Measurements from ENCODE around the gene OR11A1. TPM values are rescaled to one million over a fixed set of nuclear protein-coding genes. Genes with fewer than 3 reads are reported as not detected.

The OR11A1 gene
- polyA plus RNA-seq, 2 of the 4 experiments (the other 2 are of a cell fraction): not detected

DNA sequence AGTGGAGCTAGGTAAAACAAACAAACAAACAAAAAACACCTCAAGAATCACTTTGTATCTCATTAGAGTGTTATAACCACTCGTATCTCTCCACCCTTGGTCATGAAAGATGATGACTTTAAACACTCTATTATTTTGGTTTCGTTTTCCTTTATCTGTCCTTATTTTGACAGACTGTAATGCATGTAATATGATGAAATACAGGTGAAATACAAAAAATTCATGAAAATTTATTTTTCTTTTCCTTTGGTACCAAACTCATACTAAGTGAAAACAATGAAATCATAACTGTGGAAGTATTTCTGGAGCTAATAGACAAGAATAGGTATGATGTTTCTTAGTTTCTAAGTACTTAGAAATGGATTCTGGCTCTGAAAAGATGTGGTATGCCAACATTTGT, 57.3 kb downstream of the OR11A1 start:
- POLR2A ChIA-PET: no interaction called here
- ATAC-seq: no peak
- FAIRE-seq: no peak
- TF ChIP-seq CEBPB (IDR thresholded peaks at IDR 0.05): no peak
- TF ChIP-seq HOXB5 (CRISPR knock-in tag; IDR thresholded peaks at IDR 0.05): no peak
- TF ChIP-seq FOSL2 (IDR thresholded peaks at IDR 0.05): no peak
- TF ChIP-seq FOSL2 (CRISPR knock-in tag; IDR thresholded peaks at IDR 0.05): no peak
- TF ChIP-seq GATA3 (IDR thresholded peaks at IDR 0.05; ENCODE audit: borderline replicate concordance): no peak
- no peak for TF ChIP-seq FOSB (CRISPR knock-in tag; IDR thresholded peaks at IDR 0.05)
- TF ChIP-seq KDM5A (IDR thresholded peaks at IDR 0.05): no peak
- TF ChIP-seq POLR2AphosphoS2 (conservative IDR thresholded peaks at IDR 0.05; ENCODE audit: low read length): no peak
- TF ChIP-seq, protein P1, sequence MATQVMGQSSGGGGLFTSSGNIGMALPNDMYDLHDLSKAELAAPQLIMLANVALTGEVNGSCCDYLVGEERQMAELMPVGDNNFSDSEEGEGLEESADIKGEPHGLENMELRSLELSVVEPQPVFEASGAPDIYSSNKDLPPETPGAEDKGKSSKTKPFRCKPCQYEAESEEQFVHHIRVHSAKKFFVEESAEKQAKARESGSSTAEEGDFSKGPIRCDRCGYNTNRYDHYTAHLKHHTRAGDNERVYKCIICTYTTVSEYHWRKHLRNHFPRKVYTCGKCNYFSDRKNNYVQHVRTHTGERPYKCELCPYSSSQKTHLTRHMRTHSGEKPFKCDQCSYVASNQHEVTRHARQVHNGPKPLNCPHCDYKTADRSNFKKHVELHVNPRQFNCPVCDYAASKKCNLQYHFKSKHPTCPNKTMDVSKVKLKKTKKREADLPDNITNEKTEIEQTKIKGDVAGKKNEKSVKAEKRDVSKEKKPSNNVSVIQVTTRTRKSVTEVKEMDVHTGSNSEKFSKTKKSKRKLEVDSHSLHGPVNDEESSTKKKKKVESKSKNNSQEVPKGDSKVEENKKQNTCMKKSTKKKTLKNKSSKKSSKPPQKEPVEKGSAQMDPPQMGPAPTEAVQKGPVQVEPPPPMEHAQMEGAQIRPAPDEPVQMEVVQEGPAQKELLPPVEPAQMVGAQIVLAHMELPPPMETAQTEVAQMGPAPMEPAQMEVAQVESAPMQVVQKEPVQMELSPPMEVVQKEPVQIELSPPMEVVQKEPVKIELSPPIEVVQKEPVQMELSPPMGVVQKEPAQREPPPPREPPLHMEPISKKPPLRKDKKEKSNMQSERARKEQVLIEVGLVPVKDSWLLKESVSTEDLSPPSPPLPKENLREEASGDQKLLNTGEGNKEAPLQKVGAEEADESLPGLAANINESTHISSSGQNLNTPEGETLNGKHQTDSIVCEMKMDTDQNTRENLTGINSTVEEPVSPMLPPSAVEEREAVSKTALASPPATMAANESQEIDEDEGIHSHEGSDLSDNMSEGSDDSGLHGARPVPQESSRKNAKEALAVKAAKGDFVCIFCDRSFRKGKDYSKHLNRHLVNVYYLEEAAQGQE (IDR thresholded peaks at IDR 0.05): no peak
- TF ChIP-seq, protein P2, sequence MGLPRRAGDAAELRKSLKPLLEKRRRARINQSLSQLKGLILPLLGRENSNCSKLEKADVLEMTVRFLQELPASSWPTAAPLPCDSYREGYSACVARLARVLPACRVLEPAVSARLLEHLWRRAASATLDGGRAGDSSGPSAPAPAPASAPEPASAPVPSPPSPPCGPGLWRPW (IDR thresholded peaks at IDR 0.05): no peak
- no peak for TF ChIP-seq SMC3 (IDR thresholded peaks at IDR 0.05)
- no peaks in the 10 kb centered on the region for H3K4me1 ChIP-seq
- H3K4me2 ChIP-seq: no peak overlapping the region
- H3K4me3 ChIP-seq: no peak overlapping the region
- DNase-seq (ENCODE audit: low read depth in 1 of 2, low spot score in 1 of 2): no peak
- WGBS (ENCODE audit: missing lambda C conversion rate): 0% methylated on average over 2 of the region's 2 CpGs
- H3K9me3 ChIP-seq: no peaks in the 10 kb centered on the region
- no peak overlapping the region for H3K27ac ChIP-seq
- CTCF ChIA-PET: no interaction called here

DNA sequence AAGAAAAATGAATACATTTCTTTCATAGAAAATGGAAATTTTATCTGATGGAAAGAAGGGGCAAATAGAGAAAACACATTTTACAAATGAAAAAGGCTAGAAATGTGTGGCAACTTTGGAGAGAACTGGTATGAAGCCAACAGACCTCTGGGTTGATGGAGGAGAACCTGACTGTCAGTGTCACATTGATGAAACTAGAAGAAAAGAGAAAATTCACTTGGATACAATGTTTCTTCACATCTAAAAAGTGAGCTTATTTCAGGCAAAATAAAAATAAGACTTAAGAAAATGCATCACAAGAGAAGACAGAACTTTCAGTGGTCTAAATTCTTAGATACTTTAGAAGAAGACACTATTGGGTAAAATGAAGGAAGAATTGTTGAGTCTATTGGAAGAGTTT, 61.5 kb downstream of the OR11A1 start, which contains the start of gene OR12D2:
OR12D2 (plus strand) TSS at position 301 of the 400 bp plus-strand sequence. CDS start 1,069 bp downstream, outside the sequence.
- Histone ChIP-seq H3K27ac (no peak within 1 kb of the TSS), H3K4me1 (no peaks in the 10 kb centered on the region), H3K9me3 (no peaks in the 10 kb centered on the region), H3K4me3 (no peak within 1 kb of the TSS), H3K4me2 (no peak within 1 kb of the TSS)
- no peak for FAIRE-seq
- ATAC-seq: no peak
- no peak for DNase-seq (ENCODE audit: low read depth in 1 of 2, low spot score in 1 of 2)
- ChIA-PET POLR2A (no interaction called here), CTCF (no interaction called here)
- TF ChIP-seq JUN (IDR thresholded peaks at IDR 0.05): no peak
- no peak for TF ChIP-seq KDM1A (IDR thresholded peaks at IDR 0.05; ENCODE audit: low read depth)
- TF ChIP-seq RNF2 (IDR thresholded peaks at IDR 0.05; ENCODE audit: borderline replicate concordance, low read depth): no peak
- TF ChIP-seq SMC3 (IDR thresholded peaks at IDR 0.05): no peak
- TF ChIP-seq, protein P3, sequence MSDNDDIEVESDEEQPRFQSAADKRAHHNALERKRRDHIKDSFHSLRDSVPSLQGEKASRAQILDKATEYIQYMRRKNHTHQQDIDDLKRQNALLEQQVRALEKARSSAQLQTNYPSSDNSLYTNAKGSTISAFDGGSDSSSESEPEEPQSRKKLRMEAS (IDR thresholded peaks at IDR 0.05): no peak

DNA sequence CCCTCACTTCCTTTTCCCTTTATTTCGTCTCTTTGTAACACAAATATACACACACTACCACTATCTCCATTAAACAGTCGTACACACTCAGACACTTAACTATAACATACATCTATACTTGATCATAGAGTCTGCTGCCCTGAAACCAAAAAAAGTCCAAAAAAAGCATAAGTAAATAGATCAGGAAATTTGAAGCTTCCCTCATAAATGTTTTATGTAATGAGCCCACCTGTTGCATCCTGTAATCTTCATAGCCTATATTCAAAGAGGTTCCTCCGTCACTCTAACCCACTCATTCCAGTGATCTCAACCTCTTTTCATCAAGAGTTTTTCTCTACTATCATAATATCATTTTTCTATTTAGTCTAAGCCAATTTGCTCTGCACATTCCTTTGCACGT, 68.3 kb downstream of the OR11A1 start:
- no peak overlapping the region for H3K4me3 ChIP-seq
- no peaks in the 10 kb centered on the region for H3K9me3 ChIP-seq
- POLR2A ChIA-PET: no interaction called here
- CTCF ChIA-PET: no interaction called here
- H3K4me1 ChIP-seq: no peaks in the 10 kb centered on the region
- WGBS (ENCODE audit: missing lambda C conversion rate): under 1% methylated on average over 4 of the region's 4 CpGs
- H3K27ac ChIP-seq: no peak overlapping the region
- no peak for DNase-seq (ENCODE audit: low read depth in 1 of 2, low spot score in 1 of 2)
- TF ChIP-seq, protein P3 (IDR thresholded peaks at IDR 0.05): no peak
- TF ChIP-seq CHD4 (IDR thresholded peaks at IDR 0.05; ENCODE audit: borderline replicate concordance): no peak
- no peak for TF ChIP-seq POLR2AphosphoS2 (conservative IDR thresholded peaks at IDR 0.05; ENCODE audit: low read length)
- TF ChIP-seq KDM5A (IDR thresholded peaks at IDR 0.05): no peak
- TF ChIP-seq HOXB13 (CRISPR knock-in tag; IDR thresholded peaks at IDR 0.05; ENCODE audit: low read depth): no peak
- TF ChIP-seq ZSCAN20 (CRISPR knock-in tag; IDR thresholded peaks at IDR 0.05): no peak
- no peak for TF ChIP-seq ZC3H11A (IDR thresholded peaks at IDR 0.05)
- FAIRE-seq: no peak
- no peak overlapping the region for H3K4me2 ChIP-seq
- ATAC-seq: no peak
